Endometrial microvascular endothelial cells (primary cell): ENCODE results near the gene NSUN3. TPM values are rescaled to one million over a fixed set of nuclear protein-coding genes. Genes with fewer than 3 reads are reported as not detected.

ENCODE experiments used
- in situ Hi-C: cut with HindIII; loops from 2 replicates; pipeline ENCODE4 v1.10.0; 2017; ENCODE audit warnings: low sequenced_read_pairs, low pct_unique_long_range_greater_than_20kb; ENCODE audit errors: inconsistent ontology term
- total RNA-seq: library from RNA; depleted of rRNA; stranded (reverse); fragments of >200 nt; gene quantifications from one replicate; pipeline ENCODE4 v1.2.3, GENCODE V29; 2015; ENCODE audit errors: inconsistent ontology term

Gene NSUN3
- total RNA-seq, 1 donor from 2014 or later: 11.8 TPM

DNA sequence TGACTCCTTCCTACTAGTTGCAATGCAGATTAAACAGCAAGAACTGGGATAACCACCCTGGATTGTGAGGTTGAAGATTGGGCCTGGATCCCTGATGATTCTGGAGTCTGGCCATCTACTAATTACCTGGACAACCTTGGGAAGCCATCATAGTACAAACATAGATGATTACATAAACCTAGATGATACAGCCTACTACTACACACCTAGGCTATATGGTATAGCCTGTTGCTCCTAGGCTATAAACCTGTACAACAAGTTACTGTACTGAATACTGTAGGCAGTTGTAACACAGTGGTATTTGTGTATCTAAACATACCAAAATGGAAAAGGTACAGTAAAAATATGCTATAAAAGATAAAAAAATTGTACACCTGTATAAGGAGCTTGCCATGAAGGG, 48.0 kb downstream of the NSUN3 start:
- in situ Hi-C loops: no loop called here

GRCh38 chr3:94114666-94115065, 51.8 kb downstream of the NSUN3 start:
- in situ Hi-C loops: no loop called here

- in situ Hi-C loops: no loop called here
These were observed 52.6 kb downstream of the NSUN3 start for GRCh38 chr3:94115482-94115881.

- in situ Hi-C loops: no loop called here
These were observed 54.9 kb downstream of the NSUN3 start for GRCh38 chr3:94117729-94118128.

- in situ Hi-C loops: no loop called here
These were observed 55.5 kb downstream of the NSUN3 start for GRCh38 chr3:94118390-94118789.

DNA sequence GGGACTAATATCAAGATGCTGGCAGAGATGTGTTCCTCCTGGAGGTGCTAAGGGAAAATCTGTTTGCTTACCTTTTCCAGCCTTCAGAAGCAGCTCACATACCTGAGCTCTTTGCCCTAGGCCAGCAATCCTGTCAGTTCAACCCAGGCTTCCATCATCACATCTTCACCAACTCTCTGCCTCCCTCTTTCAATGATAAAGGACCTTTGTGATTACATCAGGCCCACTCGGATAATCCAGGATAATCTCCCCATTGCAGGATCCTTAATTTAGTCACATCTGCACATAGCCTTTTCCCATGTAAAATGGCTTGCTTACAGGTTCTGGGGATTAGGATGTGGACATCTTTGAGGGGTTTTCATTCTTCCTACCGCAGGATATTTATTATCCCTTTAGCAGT, 58.3 kb downstream of the NSUN3 start:
- in situ Hi-C loops: no loop called here

DNA sequence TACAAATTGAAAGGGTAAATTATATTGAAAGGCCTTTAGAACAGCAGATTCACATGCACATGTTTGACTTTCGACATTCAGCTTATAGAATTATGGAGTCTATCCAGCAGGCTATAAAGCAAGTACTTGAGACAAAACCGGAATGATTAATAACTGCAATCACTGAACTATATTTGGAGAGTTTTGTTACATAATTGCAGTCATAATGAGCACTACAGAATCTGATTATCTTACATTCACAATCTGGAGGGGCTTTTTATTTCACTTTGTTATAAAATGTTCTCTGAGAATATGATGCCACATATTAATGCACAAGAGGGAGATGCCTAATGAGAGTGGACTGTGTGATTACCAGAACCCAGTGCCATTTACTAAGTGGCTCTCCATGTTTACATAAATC, 64.3 kb downstream of the NSUN3 start:
- in situ Hi-C loops: no loop called here

- in situ Hi-C loops: no loop called here
These were observed 67.8 kb downstream of the NSUN3 start for GRCh38 chr3:94130690-94131089.

DNA sequence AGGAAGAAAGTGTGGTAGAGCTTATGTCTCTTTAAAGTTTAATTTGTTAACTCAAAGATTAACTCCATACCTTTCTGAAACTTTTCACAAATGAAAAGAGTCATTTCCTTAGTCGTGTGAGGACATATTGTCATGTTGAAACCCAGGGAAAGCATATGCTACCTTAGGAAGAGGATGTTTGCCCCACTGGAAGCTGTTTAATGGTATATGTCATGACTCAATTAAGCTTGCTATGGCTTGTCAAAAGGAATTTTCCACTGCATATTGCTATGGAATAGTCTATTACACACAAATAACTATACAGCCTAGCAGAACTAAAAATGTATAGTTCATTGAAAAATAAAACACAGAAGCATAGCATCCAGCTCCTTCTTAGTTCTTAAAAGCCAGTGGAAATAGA, 69.9 kb downstream of the NSUN3 start:
- in situ Hi-C loops: no loop called here

DNA sequence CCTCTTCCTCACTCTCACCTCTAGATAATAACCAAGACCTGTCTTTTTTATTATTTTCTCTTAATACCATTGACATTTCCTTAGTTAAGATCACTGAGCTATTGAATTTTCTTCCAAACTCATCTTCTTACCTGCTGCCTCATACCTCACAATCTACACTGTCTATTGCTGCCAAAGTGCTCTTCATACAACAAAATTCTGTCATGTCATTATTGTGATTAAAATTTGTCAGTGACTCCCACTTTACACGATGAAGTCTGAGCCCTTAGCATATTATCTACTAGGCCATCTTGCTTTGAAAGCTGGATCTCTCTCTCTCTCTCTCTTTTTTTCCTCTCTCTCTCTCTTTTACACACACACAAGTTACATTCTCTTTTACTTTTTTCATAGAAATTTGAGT, 73.3 kb downstream of the NSUN3 start:
- in situ Hi-C loops: no loop called here

DNA sequence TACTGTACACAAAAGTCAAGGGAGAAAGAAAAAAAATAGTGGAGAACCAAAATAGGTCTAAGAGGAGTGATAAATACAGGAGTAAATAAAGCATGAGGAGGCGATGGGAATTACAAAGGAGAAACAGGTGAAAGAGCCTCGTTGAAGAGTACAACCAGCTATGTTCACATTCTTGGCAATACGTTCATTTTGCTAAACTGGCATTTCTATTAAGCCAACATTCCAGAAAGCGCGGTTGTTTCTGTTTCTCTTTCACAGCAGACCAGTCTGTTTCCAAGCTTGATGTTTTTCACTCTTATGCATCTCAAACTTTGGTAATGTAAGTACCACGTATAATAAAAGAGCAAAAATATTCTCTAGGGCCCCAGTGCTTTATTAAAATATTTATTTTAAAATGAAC, 74.5 kb downstream of the NSUN3 start:
- in situ Hi-C loops: no loop called here

DNA sequence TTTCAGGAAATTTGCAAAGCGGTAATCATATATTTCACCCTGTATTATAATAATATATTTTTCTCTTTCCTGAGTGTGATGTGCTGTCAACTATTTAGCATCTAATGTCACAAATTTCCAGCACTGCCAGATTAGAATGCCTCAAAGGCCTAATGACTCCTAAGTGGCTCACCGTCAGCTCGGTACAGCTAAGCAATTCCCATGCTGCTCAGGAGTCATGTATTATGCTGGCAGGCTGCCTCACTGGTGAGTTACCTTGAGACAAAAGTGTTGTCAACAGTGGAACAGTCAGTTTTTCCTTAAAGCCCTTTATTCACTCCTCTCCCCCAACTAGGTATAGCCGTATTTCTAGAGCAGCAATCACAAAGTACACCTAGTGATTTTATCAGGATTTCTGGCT, 83.6 kb downstream of the NSUN3 start:
- in situ Hi-C loops: no loop called here

- in situ Hi-C loops: no loop called here
These were observed 84.2 kb downstream of the NSUN3 start for GRCh38 chr3:94147012-94147411.

DNA sequence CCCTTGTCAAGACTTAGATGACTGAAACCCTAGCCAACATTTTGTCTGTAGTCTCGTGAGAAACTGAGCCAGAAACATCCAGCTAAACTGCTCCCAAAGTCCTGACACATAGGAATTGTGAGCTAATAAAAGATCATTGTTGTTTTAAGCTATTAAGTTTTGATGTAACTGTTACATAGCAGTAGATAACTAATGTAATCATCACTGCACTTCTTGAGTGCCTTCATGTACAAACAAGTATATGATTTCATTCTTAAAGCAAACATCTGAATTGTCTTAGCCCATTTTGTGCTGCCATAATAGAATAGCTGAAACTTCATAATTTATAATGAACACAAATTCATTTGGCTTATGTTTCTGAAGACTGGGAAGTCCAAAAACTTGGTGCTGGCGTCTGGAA, 87.3 kb downstream of the NSUN3 start:
- in situ Hi-C loops: no loop called here

DNA sequence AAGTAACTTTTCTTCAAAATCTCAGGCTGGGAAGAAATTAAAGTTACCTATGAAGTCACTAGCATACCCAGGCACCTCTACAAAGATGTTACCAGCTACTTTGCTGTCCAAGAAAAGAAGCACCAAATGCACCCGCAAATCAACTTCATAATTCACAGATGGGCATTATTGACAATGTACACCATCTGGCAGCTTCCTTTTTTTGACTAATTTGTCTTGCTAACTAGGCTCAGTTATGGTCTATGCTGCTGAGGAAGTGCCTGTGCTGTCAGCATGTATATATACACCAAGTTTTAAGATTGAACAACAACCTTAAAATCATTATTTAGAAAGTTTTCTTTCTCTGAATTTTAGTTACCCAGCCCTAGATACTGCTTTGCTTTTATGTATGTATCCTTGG, 93.8 kb downstream of the NSUN3 start:
- in situ Hi-C loops: no loop called here

DNA sequence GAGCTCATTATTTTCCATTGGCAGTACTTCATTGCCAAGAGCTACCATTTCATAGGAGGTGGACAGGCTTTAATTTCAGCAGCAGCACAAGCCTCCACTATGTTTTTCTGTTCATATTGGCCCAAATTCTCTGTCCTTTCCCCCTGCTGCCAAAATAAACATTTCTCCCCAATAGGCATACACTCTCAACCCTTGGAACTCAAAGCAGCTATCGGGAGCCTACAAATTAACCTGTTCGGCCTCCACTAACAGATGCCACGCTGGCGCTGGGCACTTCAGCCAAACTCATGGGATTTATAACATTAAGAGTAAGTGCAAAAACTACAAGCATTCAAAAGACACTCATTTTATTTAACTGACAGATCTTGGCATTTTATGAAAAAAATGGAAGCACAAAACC, 95.7 kb downstream of the NSUN3 start:
- in situ Hi-C loops: no loop called here

GRCh38 chr3:94159062-94159828, 96.4 kb downstream of the NSUN3 start:
- in situ Hi-C loops: no loop called here

GRCh38 chr3:94162700-94163099, 99.8 kb downstream of the NSUN3 start:
- in situ Hi-C loops: no loop called here

DNA sequence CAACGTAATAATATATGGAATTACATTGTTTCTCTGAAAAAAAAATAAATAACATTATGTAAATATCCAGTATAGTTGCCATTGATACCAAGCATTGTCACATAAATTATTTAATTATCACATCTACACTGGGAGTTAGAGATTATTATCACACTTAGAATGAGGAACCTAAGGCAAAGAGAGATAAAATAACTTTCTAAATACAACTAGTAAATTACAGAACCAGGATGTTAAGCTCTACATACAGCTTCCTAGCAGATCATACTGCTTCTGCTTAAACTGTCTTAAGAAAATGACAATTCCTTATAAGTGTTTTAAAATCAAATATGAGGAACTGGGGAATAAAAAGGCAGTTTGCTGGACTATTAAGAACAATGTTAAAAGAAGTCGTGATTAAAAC, 104.5 kb downstream of the NSUN3 start:
- in situ Hi-C loops: no loop called here

GRCh38 chr3:94167796-94168195, 104.9 kb downstream of the NSUN3 start:
- in situ Hi-C loops: no loop called here

DNA sequence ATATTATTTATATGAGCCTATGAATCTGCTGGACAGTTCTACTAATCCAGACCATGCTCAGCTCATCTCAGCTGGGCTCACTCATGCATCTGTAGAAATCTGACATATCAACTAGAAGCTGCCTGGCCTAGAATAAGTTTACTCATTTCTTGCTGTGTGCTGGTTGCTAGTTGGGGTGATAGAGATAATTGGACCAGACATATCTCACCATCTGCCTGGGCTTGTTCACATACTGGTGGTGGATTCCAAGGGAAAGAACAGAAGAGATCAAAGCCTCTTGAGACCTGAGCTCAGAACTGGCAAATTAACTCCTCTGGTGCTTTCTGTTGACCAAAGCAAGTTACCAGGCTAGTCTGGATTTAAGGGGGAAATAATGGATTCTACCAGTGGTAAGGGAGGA, 109.1 kb downstream of the NSUN3 start:
- in situ Hi-C loops: no loop called here
